AG04450 (cell line): ENCODE data around the gene EXOC1. TPM values are rescaled to one million over a fixed set of nuclear protein-coding genes. Genes with fewer than 3 reads are reported as not detected.

Source experiments
- CTCF ChIA-PET: fragments of 300-600, 350-600 bp; formaldehyde crosslinking; extraction: SDS; loops from one replicate; lab custom pipeline; 2022; ENCODE audit warnings: antibody characterized with exemption, inconsistent platforms; lab: Charles Lee
- POLR2A ChIA-PET: fragments of 350-600 bp; formaldehyde crosslinking; extraction: SDS; loops from one replicate; lab custom pipeline; 2021; ENCODE audit warnings: antibody characterized with exemption, inconsistent platforms; lab: Yijun Ruan, JAX
- DNase-seq: peaks from one replicate; pipeline ENCODE4 v3.0.0-alpha.2; 2011; ENCODE audit warnings: low read depth, low spot score
- H3K27ac ChIP-seq: one replicate; pipeline ENCODE4 v1.5.1; 2012; ENCODE audit warnings: low read depth, low read length, control low read depth
- H3K27me3 ChIP-seq: one replicate; pipeline ENCODE4 v1.6.0; 2012; ENCODE audit warnings: low read length; ENCODE audit not compliant: control insufficient read depth, insufficient read depth
- H3K4me3 ChIP-seq: 2 replicates; pipeline ENCODE4 v1.5.1; 2011; ENCODE audit warnings: mild to moderate bottlenecking, low read depth, low read length, control low read depth
- H3K9me3 ChIP-seq: 2 replicates; pipeline ENCODE4 v1.5.1; 2012; ENCODE audit warnings: low read length; ENCODE audit not compliant: control insufficient read depth, insufficient read depth
- polyA plus RNA-seq: library from polyadenylated mRNA; depleted of rRNA; stranded (reverse); fragments of >200 nt; gene quantifications from 2 replicates; pipeline ENCODE4 v1.2.3, GENCODE V29; 2011
- TF ChIP-seq, protein P1 (sequence below): IDR thresholded peaks from 2 replicates; pipeline ENCODE4 v1.5.1; 2011; ENCODE audit warnings: low read depth, low read length, control low read depth, inconsistent platforms

EXOC1 gene
- polyA plus RNA-seq, 1 experiment = 35.2 TPM

DNA sequence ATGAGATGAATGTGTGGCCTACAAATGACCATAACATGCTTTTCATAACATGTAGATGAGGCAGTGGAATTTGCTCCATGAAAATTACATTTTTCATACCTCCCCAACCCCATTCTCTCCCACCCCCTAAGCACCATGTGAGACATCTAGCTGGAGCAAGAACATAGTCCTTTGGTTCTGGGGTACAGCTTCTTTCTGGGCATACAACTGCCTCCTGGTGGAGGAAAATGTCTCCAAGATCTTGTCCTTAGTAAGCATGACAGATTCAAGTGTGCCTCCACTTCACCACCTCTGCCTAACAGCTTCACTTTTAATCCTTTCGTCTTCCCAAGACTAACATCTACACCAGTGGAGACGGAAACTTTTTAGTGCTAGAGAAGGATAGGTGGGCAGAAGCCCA lies 25.9 kb upstream of the EXOC1 start:
- Histone ChIP-seq H3K9me3 (no peaks in the 10 kb centered on the region), H3K4me3 (no peak overlapping the region), H3K27me3 (no peaks in the 10 kb centered on the region), H3K27ac (no peak overlapping the region)
- ChIA-PET CTCF (no interaction called here), POLR2A (no interaction called here)
- no peak for DNase-seq
- TF ChIP-seq, protein P1, sequence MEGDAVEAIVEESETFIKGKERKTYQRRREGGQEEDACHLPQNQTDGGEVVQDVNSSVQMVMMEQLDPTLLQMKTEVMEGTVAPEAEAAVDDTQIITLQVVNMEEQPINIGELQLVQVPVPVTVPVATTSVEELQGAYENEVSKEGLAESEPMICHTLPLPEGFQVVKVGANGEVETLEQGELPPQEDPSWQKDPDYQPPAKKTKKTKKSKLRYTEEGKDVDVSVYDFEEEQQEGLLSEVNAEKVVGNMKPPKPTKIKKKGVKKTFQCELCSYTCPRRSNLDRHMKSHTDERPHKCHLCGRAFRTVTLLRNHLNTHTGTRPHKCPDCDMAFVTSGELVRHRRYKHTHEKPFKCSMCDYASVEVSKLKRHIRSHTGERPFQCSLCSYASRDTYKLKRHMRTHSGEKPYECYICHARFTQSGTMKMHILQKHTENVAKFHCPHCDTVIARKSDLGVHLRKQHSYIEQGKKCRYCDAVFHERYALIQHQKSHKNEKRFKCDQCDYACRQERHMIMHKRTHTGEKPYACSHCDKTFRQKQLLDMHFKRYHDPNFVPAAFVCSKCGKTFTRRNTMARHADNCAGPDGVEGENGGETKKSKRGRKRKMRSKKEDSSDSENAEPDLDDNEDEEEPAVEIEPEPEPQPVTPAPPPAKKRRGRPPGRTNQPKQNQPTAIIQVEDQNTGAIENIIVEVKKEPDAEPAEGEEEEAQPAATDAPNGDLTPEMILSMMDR = no peak

- DNase-seq = no peak
- Histone ChIP-seq H3K4me3 (no peak overlapping the region), H3K27ac (no peak overlapping the region), H3K27me3 (no peaks in the 10 kb centered on the region), H3K9me3 (no peaks in the 10 kb centered on the region)
- POLR2A ChIA-PET = no interaction called here
- TF ChIP-seq, protein P1 = no peak
- CTCF ChIA-PET = no interaction called here
Measured at GRCh38 chr4:55830048-55830447, 23.4 kb upstream of the EXOC1 start.

DNA sequence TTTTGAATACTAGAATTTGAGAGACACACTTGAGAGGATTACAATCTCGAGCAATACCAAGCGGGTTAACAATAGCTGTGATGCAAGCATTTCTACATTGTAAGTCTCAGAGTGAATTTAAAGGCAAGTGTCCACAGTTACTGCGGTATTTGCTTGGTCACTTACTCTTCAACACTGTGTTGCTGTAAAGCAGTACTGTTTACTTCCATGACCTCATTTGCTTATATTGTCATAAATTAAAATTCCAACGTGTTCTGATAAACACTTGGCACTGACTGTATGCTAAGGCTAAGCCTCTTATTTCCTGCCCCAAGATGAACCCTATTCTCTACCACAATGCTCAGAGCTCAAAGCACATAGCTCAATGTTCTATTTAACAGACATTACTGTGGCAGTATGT lies 22.7 kb upstream of the EXOC1 start:
- POLR2A ChIA-PET = no interaction called here
- DNase-seq = no peak
- TF ChIP-seq, protein P1 = no peak
- Histone ChIP-seq H3K27me3 (no peaks in the 10 kb centered on the region), H3K27ac (no peak overlapping the region), H3K9me3 (no peaks in the 10 kb centered on the region), H3K4me3 (no peak overlapping the region)
- CTCF ChIA-PET = interaction anchor here (0.5 kb wide), 1 partner anchor 486 kb away, joined by 5 read pairs; no protein-coding TSS in a partner anchor

GRCh38 chr4:55834086-55834795 lies 19.2 kb upstream of the EXOC1 start:
- peaks cover 4% of the 10 kb centered on the region for H3K27me3 ChIP-seq
- no peaks in the 10 kb centered on the region for H3K9me3 ChIP-seq
- no peak overlapping the region for H3K4me3 ChIP-seq
- POLR2A ChIA-PET = no interaction called here
- H3K27ac ChIP-seq = no peak overlapping the region
- CTCF ChIA-PET = no interaction called here
- DNase-seq = no peak
- TF ChIP-seq, protein P1 = no peak

- Histone ChIP-seq H3K4me3 (no peak overlapping the region), H3K27ac (no peak overlapping the region), H3K27me3 (peaks cover 4% of the 10 kb centered on the region), H3K9me3 (no peaks in the 10 kb centered on the region)
- CTCF ChIA-PET = no interaction called here
- POLR2A ChIA-PET = no interaction called here
- no peak for DNase-seq
- TF ChIP-seq, protein P1 = no peak
Measured at GRCh38 chr4:55837903-55838302, 15.5 kb upstream of the EXOC1 start.
